Psoas muscle (tissue), 8 donors: ENCODE measurements around the gene RAF1. TPM values are rescaled to one million over a fixed set of nuclear protein-coding genes. Genes with fewer than 3 reads are reported as not detected.
"Not testable (repeated sequence)": the region's sequence is repeated elsewhere in the genome, so short reads cannot be mapped to it uniquely, and the experiment has no call there.

ENCODE experiments used
- ATAC-seq, 4 donors: fragments of 200-7000 bp; cut with Tn5 transposase; one replicate each; pipeline ENCODE4 v1.9.1; 2020; ENCODE audit warnings: moderate library complexity in 3 of 4, mild to moderate bottlenecking in 2 of 4
- DNase-seq, 2 donors: peaks; one replicate each; pipeline ENCODE4 v3.0.0-alpha.2; 2020
- H3K27ac ChIP-seq: fragments of 200-600 bp; one replicate; pipeline ENCODE4 v1.8.0; 2022
- H3K27me3 ChIP-seq, 3 donors: fragments of 200-600 bp in 1 of 3; one replicate each; pipeline versions ENCODE4 v1.6.1 to v1.8.0; 2013 to 2022; ENCODE audit warnings: low read length in 2 of 3, mild to moderate bottlenecking in 2 of 3, moderate library complexity in 1 of 3; ENCODE audit not compliant: insufficient read depth in 3 of 3
- H3K36me3 ChIP-seq, 2 donors: fragments of 200-600 bp in 1 of 2; one replicate each; pipeline versions ENCODE4 v1.6.1 to v1.8.0; 2013 to 2022; ENCODE audit warnings: low read depth in 1 of 2, mild to moderate bottlenecking in 1 of 2, moderate library complexity in 1 of 2; ENCODE audit not compliant: insufficient read depth in 1 of 2
- H3K4me1 ChIP-seq: fragments of 200-600 bp; one replicate; pipeline ENCODE4 v1.8.0; 2022
- H3K4me3 ChIP-seq: fragments of 200-600 bp; one replicate; pipeline ENCODE4 v1.8.0; 2022; ENCODE audit warnings: mild to moderate bottlenecking
- H3K9me3 ChIP-seq: fragments of 200-600 bp; one replicate; pipeline ENCODE4 v1.8.0; 2022
- WGBS, 3 donors: extraction: QIAGEN DNeasy Blood & Tissue Kit; methylation state at CpG; one replicate each; pipeline versions ENCODE4 v1.1.6 to v1.1.7; 2013; 5-methylcytosine and 5-hydroxymethylcytosine counted together
- intact Hi-C, 2 donors: fragments of 100-400 bp; cut with DNase I; formaldehyde crosslinking; loops; one replicate each; pipeline versions ENCODE4 v1.11.0 to v1.14.2; 2022
- polyA plus RNA-seq, 3 donors: library from polyadenylated mRNA; stranded (reverse); fragments of 200-250 nt; gene quantifications; one replicate each; pipeline ENCODE4 v1.2.3, GENCODE V29; 2013
- total RNA-seq, 4 donors: library from RNA; stranded (reverse); fragmentation: NEBNext Ultra II Directional in 2 of 4; extraction: Animal tissue kit (Norgen Biotek cat#: 25700) in 2 of 4; gene quantifications; one replicate each; pipeline versions ENCODE4 v1.2.1 to v1.2.4, GENCODE V29; 2021 to 2023
- TF ChIP-seq, protein P1 (sequence below): fragments of 200-600 bp; IDR thresholded peaks from one replicate; pipeline ENCODE4 v1.8.0; 2022; ENCODE audit warnings: antibody characterized with exemption
- donor health status: healthy with polysubstance abuse.
- donor health status: DM: no; HTN: no; CAD: no; lungs with moderate emphysema.
- donor health status: Bipolar disorder and iron deficiency.
- donor health status: healthy.
- donor health status: DM: yes; HTN: yes; CAD: no.
- donor health status: DM: no; HTN: no; CAD: no.
- donor health status: DM: no; HTN: no; CAD: no.
- donor health status: DM: yes; HTN: yes; CAD: no.

RAF1 gene
- total and polyA plus RNA-seq, 7 donors = 87.2 to 391 (median 155) TPM

DNA sequence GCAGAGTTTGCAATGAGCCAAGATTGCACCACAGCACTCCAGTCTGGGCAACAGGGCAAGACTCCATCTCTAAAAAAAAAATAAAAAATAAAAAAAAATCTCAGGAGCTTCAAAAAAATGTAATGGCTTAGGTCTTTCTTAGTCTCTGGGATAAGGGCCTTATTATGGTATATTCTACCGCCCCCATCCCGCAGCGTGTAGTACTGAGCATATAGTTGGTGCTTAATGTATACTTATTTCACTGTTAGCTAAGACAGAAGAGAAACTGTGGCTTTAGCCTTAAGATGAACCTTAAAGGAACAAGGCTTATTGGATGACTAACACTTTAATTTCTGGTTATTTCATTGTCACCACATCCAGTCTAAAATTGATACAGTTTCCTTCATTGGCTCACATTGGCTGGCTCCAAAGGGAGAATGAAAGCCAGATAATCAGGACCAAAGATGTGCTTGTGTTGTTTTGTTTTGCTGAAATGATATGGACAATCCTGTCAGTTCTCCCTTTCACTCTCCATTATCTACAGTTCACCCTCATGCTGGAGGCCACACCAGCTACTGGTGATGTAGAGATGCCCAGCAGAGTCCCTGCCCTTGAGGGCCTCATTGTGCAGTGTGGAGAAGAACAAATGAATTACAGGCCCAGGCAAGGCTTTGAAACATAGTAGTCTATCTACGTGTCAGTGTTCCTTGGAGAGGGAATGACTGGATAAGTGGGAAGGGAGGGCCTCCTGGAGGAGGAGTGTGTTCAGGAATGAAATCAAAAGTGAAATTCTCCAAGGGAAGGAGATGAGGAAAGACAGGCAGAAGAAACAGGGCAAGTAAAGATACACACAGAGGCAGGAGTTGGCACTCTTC lies 17.4 kb upstream of the RAF1 start:
- 90 to 94% (median 91%) methylated on average over 4 of the region's 4 CpGs for WGBS, 3 donors
- DNase-seq (no peak), ATAC-seq (no peak)
- peak overlapping the region; percentile 61 for H3K27ac ChIP-seq
- H3K4me1 ChIP-seq = peaks cover 23% of the 10 kb centered on the region
- intact Hi-C loops = no loop called here
- no peak overlapping the region for H3K4me3 ChIP-seq
- no peaks in the 10 kb centered on the region for H3K27me3 ChIP-seq
- TF ChIP-seq, protein P1, sequence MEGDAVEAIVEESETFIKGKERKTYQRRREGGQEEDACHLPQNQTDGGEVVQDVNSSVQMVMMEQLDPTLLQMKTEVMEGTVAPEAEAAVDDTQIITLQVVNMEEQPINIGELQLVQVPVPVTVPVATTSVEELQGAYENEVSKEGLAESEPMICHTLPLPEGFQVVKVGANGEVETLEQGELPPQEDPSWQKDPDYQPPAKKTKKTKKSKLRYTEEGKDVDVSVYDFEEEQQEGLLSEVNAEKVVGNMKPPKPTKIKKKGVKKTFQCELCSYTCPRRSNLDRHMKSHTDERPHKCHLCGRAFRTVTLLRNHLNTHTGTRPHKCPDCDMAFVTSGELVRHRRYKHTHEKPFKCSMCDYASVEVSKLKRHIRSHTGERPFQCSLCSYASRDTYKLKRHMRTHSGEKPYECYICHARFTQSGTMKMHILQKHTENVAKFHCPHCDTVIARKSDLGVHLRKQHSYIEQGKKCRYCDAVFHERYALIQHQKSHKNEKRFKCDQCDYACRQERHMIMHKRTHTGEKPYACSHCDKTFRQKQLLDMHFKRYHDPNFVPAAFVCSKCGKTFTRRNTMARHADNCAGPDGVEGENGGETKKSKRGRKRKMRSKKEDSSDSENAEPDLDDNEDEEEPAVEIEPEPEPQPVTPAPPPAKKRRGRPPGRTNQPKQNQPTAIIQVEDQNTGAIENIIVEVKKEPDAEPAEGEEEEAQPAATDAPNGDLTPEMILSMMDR = no peak
- no peaks in the 10 kb centered on the region for H3K36me3 ChIP-seq
- H3K9me3 ChIP-seq = no peaks in the 10 kb centered on the region

DNA sequence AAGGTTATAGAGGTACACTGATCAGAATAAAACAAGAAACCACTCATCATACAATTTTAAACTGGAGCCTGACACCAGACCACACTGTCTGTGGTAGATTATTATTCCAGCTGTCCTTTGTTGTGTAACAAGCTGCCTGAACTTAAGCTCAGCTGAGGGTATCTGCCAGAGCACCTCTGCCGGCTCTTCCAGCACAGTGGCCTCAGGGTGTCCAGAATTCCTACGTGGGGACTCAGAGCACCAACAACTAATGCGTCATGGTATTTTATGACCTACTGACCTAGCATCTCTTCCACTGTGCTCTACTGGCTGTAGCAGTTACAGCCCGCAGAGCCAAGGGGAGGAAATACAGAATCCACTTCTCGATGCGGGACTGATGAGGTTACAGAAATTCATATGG lies 15.6 kb upstream of the RAF1 start:
- WGBS, 3 donors = 31 to 36% (median 33%) methylated on average over 6 of the region's 6 CpGs
- DNase-seq (peak; percentile 55 to 81), ATAC-seq (peak; percentile 95 to 97 (median 96))
- peak overlapping the region; percentile 84 for H3K27ac ChIP-seq
- H3K4me1 ChIP-seq = peaks cover 23% of the 10 kb centered on the region
- H3K36me3 ChIP-seq = no peaks in the 10 kb centered on the region
- H3K9me3 ChIP-seq = no peaks in the 10 kb centered on the region
- no peak overlapping the region for H3K4me3 ChIP-seq
- H3K27me3 ChIP-seq = no peaks in the 10 kb centered on the region
- intact Hi-C loops = no loop called here
- TF ChIP-seq, protein P1 = no peak

DNA sequence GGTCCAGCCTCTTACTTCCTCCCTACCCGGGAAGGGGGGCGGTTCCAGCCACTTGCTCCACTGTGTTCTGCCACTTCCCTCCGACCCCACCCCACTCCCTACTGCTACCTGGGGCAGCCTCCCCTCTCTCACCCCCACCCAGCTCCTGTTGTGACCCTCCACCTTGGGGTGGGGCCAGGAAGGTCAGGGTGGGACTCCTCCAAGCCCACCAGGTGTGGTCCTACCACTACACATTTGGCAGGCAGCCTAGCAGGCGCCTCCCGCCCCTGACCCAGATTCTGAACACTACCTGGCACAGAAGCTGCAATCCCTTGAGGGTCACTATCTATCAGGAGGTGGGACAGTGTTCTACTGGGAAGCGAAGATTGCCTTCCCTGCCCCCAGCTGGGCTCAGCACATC lies 13.7 kb upstream of the RAF1 start:
- Histone ChIP-seq H3K27ac (no peak overlapping the region), H3K4me1 (peaks cover 21% of the 10 kb centered on the region), H3K36me3 (no peaks in the 10 kb centered on the region), H3K27me3 (no peaks in the 10 kb centered on the region), H3K9me3 (no peaks in the 10 kb centered on the region), H3K4me3 (no peak overlapping the region)
- 72 to 84% (median 79%) methylated on average over 6 of the region's 6 CpGs for whole genome bisulfite sequencing, 3 donors
- TF ChIP-seq, protein P1 = no peak
- intact Hi-C loops = no loop called here
- DNase-seq (no peak), ATAC-seq (no peak)

DNA sequence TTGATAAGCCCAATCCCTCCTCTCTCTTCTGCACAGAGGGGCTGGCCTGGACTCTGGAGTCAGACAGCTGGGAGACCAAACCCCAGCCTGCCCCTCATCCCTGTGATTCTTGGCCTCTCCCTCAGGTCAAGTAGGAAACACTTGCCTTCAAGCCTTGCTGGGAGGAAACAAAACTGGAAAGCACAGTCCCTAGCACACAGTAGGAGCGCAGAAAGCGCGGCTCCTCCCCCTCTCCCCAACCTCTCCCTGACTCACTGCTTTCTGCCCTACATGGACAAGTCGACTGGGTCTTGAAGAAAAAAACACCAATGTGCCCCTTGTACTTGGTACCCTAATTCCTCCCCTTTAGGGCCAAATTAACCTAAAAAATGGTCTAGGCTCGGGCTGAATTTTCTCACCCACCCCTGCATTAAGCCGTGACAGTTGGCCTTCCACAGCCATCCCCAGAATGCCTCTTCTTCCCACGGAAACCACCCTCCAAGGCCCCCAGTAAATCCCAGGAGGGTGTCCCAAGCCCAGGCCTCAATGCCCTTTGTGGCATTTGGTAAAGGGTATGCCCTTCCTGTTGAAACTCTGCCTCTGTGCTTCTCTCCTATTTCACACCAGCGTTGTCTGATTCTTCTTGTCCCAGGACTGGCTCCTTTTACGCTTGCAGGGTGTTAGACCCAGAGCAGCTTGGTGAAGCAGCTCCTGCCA lies 11.3 kb upstream of the RAF1 start:
- Histone ChIP-seq H3K27me3 (no peaks in the 10 kb centered on the region), H3K9me3 (no peaks in the 10 kb centered on the region), H3K27ac (no peak overlapping the region), H3K4me3 (no peak overlapping the region), H3K4me1 (peaks cover 7% of the 10 kb centered on the region), H3K36me3 (no peaks in the 10 kb centered on the region)
- TF ChIP-seq, protein P1 = no peak
- intact Hi-C loops = no loop called here
- ATAC-seq (no peak), DNase-seq (no peak)
- 74 to 89% (median 75%) methylated on average over 9 of the region's 9 CpGs for WGBS, 3 donors

DNA sequence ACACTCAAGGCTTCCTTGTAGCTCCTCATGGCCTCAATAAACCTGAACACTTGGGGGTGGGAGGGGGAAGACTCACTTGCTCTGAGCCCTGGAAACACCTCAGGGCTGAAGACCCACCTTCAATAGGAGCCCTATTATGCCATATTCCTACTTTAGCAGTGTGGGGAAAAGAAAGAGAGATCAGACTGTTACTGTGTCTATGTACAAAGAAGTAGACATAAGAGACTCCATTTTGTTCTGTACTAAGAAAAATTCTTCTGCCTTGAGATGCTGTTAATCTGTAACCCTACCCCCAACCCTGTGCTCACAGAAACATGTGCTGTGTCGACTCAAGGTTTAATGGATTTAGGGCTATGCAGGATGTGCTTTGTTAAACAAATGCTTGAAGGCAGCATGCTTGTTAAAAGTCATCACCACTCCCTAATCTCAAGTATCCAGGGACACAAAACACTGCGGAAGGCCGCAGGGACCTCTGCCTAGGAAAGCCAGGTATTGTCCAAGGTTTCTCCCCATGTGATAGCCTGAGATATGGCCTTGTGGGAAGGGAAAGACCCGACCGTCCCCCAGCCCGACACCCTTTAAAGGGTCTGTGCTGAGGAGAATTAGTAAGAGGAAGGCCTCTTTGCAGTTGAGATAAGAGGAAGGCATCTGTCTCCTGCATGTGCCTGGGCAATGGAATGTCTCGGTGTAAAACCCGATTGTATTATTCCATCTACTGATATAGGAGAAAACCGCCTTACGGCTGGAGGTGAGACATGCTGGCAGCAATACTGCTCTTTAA lies 10.2 kb upstream of the RAF1 start:
- H3K36me3 ChIP-seq, DNase-seq, H3K9me3 ChIP-seq, H3K4me1 ChIP-seq, intact Hi-C loops, H3K27ac ChIP-seq, H3K27me3 ChIP-seq, ATAC-seq, H3K4me3 ChIP-seq: not testable (repeated sequence)
- WGBS, 3 donors = 66 to 75% (median 69%) methylated on average over 8 to 9 of the region's 10 CpGs
